Parathyroid adenoma (tissue), 2 donors: ENCODE data around the gene KLHL30.

Source experiments
- H2AFZ ChIP-seq: fragments of 300-600 bp; sonication (generic); one replicate; pipeline ENCODE4 v1.7.0; 2017; ENCODE audit warnings: antibody characterized with exemption, mild to moderate bottlenecking
- H3K27ac ChIP-seq: fragments of 300-600 bp; sonication (generic); one replicate; pipeline ENCODE4 v1.7.0; 2017
- H3K27me3 ChIP-seq: fragments of 300-600 bp; sonication (generic); one replicate; pipeline ENCODE4 v1.7.0; 2017; ENCODE audit warnings: low read length; ENCODE audit not compliant: control insufficient read depth, insufficient read depth
- H3K36me3 ChIP-seq: fragments of 300-600 bp; sonication (generic); one replicate; pipeline ENCODE4 v1.7.0; 2017; ENCODE audit warnings: low read length; ENCODE audit not compliant: control insufficient read depth, insufficient read depth
- H3K4me1 ChIP-seq: fragments of 300-600 bp; sonication (generic); one replicate; pipeline ENCODE4 v1.7.0; 2017; ENCODE audit warnings: control low read depth
- H3K4me2 ChIP-seq: fragments of 300-600 bp; sonication (generic); one replicate; pipeline ENCODE4 v1.7.0; 2017; ENCODE audit warnings: low read length
- H3K4me3 ChIP-seq: fragments of 300-600 bp; sonication (generic); one replicate; pipeline ENCODE4 v1.7.0; 2017; ENCODE audit warnings: low read depth, low read length
- H3K79me2 ChIP-seq: fragments of 300-600 bp; sonication (generic); one replicate; pipeline ENCODE4 v1.7.0; 2017; ENCODE audit warnings: control low read depth
- H3K9ac ChIP-seq: fragments of 300-600 bp; sonication (generic); one replicate; pipeline ENCODE4 v1.7.0; 2017; ENCODE audit warnings: mild to moderate bottlenecking
- H3K9me3 ChIP-seq: fragments of 300-600 bp; sonication (generic); one replicate; pipeline ENCODE4 v1.7.0; 2017; ENCODE audit warnings: low read length; ENCODE audit not compliant: control insufficient read depth
- TF ChIP-seq, protein P1 (sequence below): fragments of 300-600 bp; sonication (generic); IDR thresholded peaks from one replicate; pipeline ENCODE4 v1.7.0; 2017; ENCODE audit warnings: antibody characterized with exemption, mild to moderate bottlenecking
- donor health status: primary hyperparathyroidism.

Gene KLHL30

GRCh38 chr2:238167344-238167715, 28.9 kb downstream of the KLHL30 start:
- Histone ChIP-seq H3K9ac (no peak overlapping the region), H3K27ac (no peak overlapping the region), H3K36me3 (no peaks in the 10 kb centered on the region), H3K27me3 (no peaks in the 10 kb centered on the region), H3K79me2 (no peaks in the 10 kb centered on the region), H3K9me3 (no peaks in the 10 kb centered on the region), H3K4me2 (no peak overlapping the region), H3K4me3 (no peak overlapping the region), H3K4me1 (peaks cover 3% of the 10 kb centered on the region), H2AFZ (no peak overlapping the region)
- TF ChIP-seq, protein P1, sequence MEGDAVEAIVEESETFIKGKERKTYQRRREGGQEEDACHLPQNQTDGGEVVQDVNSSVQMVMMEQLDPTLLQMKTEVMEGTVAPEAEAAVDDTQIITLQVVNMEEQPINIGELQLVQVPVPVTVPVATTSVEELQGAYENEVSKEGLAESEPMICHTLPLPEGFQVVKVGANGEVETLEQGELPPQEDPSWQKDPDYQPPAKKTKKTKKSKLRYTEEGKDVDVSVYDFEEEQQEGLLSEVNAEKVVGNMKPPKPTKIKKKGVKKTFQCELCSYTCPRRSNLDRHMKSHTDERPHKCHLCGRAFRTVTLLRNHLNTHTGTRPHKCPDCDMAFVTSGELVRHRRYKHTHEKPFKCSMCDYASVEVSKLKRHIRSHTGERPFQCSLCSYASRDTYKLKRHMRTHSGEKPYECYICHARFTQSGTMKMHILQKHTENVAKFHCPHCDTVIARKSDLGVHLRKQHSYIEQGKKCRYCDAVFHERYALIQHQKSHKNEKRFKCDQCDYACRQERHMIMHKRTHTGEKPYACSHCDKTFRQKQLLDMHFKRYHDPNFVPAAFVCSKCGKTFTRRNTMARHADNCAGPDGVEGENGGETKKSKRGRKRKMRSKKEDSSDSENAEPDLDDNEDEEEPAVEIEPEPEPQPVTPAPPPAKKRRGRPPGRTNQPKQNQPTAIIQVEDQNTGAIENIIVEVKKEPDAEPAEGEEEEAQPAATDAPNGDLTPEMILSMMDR = no peak

- no peak overlapping the region for H3K4me3 ChIP-seq
- no peak overlapping the region for H3K9ac ChIP-seq
- no peaks in the 10 kb centered on the region for H3K9me3 ChIP-seq
- TF ChIP-seq, protein P1 = no peak
- no peak overlapping the region for H3K4me2 ChIP-seq
- no peaks in the 10 kb centered on the region for H3K36me3 ChIP-seq
- H3K27ac ChIP-seq = no peak overlapping the region
- no peak overlapping the region for H2AFZ ChIP-seq
- no peaks in the 10 kb centered on the region for H3K79me2 ChIP-seq
- H3K27me3 ChIP-seq = no peaks in the 10 kb centered on the region
- peaks cover 3% of the 10 kb centered on the region for H3K4me1 ChIP-seq
These were observed 29.3 kb downstream of the KLHL30 start for GRCh38 chr2:238167761-238168160.

GRCh38 chr2:238168196-238169047, 30.0 kb downstream of the KLHL30 start:
- Histone ChIP-seq H3K9me3 (no peaks in the 10 kb centered on the region), H3K27me3 (no peaks in the 10 kb centered on the region), H3K79me2 (no peaks in the 10 kb centered on the region), H3K4me1 (peaks cover 3% of the 10 kb centered on the region), H3K9ac (no peak overlapping the region), H3K27ac (no peak overlapping the region), H3K36me3 (no peaks in the 10 kb centered on the region), H3K4me3 (no peak overlapping the region), H2AFZ (no peak overlapping the region), H3K4me2 (no peak overlapping the region)
- TF ChIP-seq, protein P1 = no peak

- no peaks in the 10 kb centered on the region for H3K27me3 ChIP-seq
- peaks cover 3% of the 10 kb centered on the region for H3K79me2 ChIP-seq
- no peak overlapping the region for H2AFZ ChIP-seq
- no peak overlapping the region for H3K4me3 ChIP-seq
- peaks cover 3% of the 10 kb centered on the region for H3K4me1 ChIP-seq
- no peaks in the 10 kb centered on the region for H3K36me3 ChIP-seq
- no peak overlapping the region for H3K27ac ChIP-seq
- TF ChIP-seq, protein P1 = no peak
- no peak overlapping the region for H3K4me2 ChIP-seq
- H3K9me3 ChIP-seq = no peaks in the 10 kb centered on the region
- no peak overlapping the region for H3K9ac ChIP-seq
These were observed 30.7 kb downstream of the KLHL30 start for GRCh38 chr2:238169048-238169707.
